AG04450 (cell line): ENCODE data around the gene HOXD8. TPM values are rescaled to one million over a fixed set of nuclear protein-coding genes. Genes with fewer than 3 reads are reported as not detected.

ENCODE experiments used
- CTCF ChIA-PET: fragments of 300-600, 350-600 bp; formaldehyde crosslinking; extraction: SDS; loops from one replicate; lab custom pipeline; 2022; ENCODE audit warnings: antibody characterized with exemption, inconsistent platforms; lab: Charles Lee
- POLR2A ChIA-PET: fragments of 350-600 bp; formaldehyde crosslinking; extraction: SDS; loops from one replicate; lab custom pipeline; 2021; ENCODE audit warnings: antibody characterized with exemption, inconsistent platforms; lab: Yijun Ruan, JAX
- DNase-seq: peaks from one replicate; pipeline ENCODE4 v3.0.0-alpha.2; 2011; ENCODE audit warnings: low read depth, low spot score
- H3K27ac ChIP-seq: one replicate; pipeline ENCODE4 v1.5.1; 2012; ENCODE audit warnings: low read depth, low read length, control low read depth
- H3K27me3 ChIP-seq: one replicate; pipeline ENCODE4 v1.6.0; 2012; ENCODE audit warnings: low read length; ENCODE audit not compliant: control insufficient read depth, insufficient read depth
- H3K4me3 ChIP-seq: 2 replicates; pipeline ENCODE4 v1.5.1; 2011; ENCODE audit warnings: mild to moderate bottlenecking, low read depth, low read length, control low read depth
- H3K9me3 ChIP-seq: 2 replicates; pipeline ENCODE4 v1.5.1; 2012; ENCODE audit warnings: low read length; ENCODE audit not compliant: control insufficient read depth, insufficient read depth
- polyA plus RNA-seq: library from polyadenylated mRNA; depleted of rRNA; stranded (reverse); fragments of >200 nt; gene quantifications from 2 replicates; pipeline ENCODE4 v1.2.3, GENCODE V29; 2011
- TF ChIP-seq, protein P1 (sequence below): IDR thresholded peaks from 2 replicates; pipeline ENCODE4 v1.5.1; 2011; ENCODE audit warnings: low read depth, low read length, control low read depth, inconsistent platforms

HOXD8 gene
- polyA plus RNA-seq, 1 experiment = not detected

DNA sequence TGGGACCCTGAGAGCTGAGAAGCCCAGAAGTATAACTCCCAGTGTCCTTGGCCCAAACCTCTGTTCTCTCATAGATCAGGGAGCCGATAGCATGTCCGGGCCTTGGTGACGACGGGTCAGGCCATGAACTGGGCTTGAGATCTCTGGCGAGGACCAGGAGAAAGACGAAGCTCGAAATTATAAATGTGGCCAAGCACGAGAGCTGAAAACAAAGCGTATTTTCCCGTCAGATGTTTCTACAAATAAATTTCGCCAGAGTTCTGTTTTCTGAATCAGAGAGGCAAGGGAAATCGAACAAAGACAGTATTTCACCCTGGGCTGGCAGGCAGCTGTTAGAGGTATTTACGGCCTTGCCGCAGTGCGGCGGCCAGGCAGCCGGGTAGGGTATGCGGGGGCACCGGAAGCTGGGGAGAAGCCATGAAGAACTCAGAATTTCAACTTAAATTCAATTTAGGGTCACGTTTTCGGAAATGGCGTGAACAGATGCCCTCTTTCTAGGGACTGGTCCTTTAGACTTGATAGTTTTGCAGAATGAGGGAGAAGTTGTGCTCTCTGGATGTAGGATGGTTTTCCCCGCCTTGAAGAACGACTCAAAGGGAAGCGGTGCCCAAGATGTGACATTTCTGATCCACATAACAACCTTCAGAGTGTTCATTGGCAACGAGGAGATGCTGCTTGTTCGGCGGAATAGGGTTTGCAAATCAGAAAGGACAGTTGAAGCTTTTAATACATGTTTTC, 9.6 kb downstream of the HOXD8 start:
- H3K27ac ChIP-seq = no peak overlapping the region
- POLR2A ChIA-PET = no interaction called here
- H3K4me3 ChIP-seq = no peak overlapping the region
- H3K9me3 ChIP-seq = peaks cover 13% of the 10 kb centered on the region
- CTCF ChIA-PET = interaction anchor here (0.6 to 6.5 kb wide), 13 partner anchors 8 to 675 kb away, joined by 3 to 114 read pairs (median 11); partner anchors contain the start of gene HOXD4
- H3K27me3 ChIP-seq = peaks cover 86% of the 10 kb centered on the region
- TF ChIP-seq, protein P1, sequence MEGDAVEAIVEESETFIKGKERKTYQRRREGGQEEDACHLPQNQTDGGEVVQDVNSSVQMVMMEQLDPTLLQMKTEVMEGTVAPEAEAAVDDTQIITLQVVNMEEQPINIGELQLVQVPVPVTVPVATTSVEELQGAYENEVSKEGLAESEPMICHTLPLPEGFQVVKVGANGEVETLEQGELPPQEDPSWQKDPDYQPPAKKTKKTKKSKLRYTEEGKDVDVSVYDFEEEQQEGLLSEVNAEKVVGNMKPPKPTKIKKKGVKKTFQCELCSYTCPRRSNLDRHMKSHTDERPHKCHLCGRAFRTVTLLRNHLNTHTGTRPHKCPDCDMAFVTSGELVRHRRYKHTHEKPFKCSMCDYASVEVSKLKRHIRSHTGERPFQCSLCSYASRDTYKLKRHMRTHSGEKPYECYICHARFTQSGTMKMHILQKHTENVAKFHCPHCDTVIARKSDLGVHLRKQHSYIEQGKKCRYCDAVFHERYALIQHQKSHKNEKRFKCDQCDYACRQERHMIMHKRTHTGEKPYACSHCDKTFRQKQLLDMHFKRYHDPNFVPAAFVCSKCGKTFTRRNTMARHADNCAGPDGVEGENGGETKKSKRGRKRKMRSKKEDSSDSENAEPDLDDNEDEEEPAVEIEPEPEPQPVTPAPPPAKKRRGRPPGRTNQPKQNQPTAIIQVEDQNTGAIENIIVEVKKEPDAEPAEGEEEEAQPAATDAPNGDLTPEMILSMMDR = no peak
- no peak for DNase-seq

DNA sequence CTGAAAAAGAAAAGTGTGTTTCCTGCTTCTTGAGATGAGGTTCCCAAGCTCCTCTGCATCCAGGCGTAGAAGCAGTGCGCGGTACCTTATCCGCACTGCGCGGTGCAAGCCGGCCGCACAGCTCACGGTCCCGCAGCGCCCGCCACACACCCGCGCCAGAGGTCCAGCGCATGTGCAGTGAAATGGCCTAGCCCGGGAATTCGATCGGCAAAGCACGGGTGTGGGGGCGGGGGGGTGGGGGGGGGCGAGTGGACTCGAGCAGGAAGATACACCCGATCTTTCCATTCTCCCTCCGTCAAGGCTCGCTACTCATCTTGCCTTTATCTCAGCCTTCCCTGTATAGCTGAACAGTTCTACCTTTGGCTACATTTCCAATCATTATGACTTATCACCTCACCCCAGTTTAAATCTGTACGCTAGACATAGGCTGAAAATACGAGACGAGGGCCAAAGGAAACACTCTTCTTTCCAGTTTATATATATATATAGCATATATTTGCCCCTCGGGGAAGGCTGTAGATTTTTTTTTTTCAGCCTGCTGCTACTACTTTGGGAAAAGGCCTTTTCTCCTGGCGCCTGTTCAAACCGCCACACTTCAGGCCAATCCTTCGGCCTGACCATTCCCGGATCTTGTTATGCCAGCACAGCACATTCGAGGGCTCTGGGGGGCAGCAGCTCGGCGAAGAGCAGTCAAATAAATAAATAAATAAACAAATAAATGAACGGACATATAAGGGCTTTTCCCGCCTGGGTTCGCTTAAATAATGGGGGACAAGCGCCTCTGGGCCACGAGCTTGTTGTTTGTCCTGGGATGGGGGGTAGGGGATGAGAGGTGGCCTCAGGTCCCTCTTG, 10.4 kb downstream of the HOXD8 start:
- H3K9me3 ChIP-seq = peaks cover 13% of the 10 kb centered on the region
- ChIA-PET POLR2A (interaction anchor here (0.6 kb wide), 2 partner anchors 514 to 936 kb away, joined by 3 read pairs; no protein-coding TSS in a partner anchor), CTCF (interaction anchor here (0.6 to 6.5 kb wide), 65 partner anchors 9 to 1594 kb away, joined by 3 to 114 read pairs (median 5); partner anchors contain the start of gene HOXD4)
- peaks cover 78% of the 10 kb centered on the region for H3K27me3 ChIP-seq
- peak overlapping the region; percentile 58 for H3K4me3 ChIP-seq
- no peak for DNase-seq
- no peak overlapping the region for H3K27ac ChIP-seq
- TF ChIP-seq, protein P1 = no peak

DNA sequence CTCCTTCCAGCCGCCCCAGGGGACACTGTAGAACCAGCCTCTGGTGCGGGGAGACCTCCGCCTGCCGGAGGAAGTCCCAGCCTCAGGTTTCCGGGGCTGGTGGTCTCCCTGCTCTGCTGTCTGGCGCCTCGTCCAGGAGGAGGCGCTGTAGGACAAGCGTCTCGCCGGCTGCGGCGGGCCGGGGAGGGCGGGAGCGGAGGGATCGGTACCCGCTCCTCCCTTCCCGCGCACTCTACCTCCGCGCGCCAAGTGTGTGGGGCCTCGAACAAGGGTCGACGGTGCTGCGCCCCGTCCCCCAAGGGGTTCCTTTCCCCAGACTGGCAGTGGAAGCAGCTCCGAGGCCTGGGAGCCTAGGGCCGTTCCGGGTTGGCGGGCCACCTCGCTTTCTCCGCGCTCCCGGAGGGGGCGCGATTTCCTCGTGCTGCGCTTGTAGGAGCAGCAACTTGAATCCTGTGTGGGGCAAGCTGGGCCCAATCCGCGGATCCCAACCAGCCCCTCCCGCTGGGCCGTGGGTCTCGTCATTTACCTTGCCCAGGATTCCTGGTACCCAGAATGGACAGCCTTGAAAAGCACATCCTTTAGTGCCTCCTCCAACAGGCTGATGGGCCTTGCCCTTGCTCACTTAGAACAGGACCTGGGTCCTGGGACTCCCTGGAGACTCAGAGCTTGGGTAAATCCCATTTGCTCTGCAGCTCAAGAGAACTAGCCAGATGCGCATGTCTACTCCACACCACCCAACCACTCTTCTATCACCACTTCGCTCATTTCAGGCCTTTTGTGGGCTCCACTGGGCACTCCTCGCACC, 11.2 kb downstream of the HOXD8 start:
- POLR2A ChIA-PET = interaction anchor here (0.6 kb wide), 2 partner anchors 513 to 937 kb away, joined by 3 read pairs; no protein-coding TSS in a partner anchor
- peak; percentile 4 for DNase-seq

DNA sequence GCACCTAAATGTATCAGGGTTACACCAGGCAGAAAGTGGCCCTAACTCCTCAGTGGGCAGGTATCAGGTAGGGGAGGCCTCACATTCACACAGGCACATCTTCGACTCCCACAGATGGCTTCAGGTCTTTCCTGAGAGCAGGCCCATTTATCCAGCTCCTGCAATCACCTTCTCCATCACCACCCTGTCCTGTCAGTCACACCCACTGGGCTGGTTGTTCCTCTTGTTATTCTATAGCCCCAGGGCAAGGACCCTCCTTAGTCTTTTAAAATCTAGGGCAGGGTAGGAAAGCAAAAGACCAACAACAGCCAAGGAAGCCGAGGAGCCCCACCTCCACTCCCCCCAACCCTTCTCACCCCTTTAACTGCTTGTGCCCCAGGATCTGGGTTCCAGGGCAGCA, 12.8 kb downstream of the HOXD8 start:
- TF ChIP-seq, protein P1 = no peak
- Histone ChIP-seq H3K27ac (no peak overlapping the region), H3K9me3 (peaks cover 9% of the 10 kb centered on the region), H3K27me3 (peaks cover 79% of the 10 kb centered on the region), H3K4me3 (no peak overlapping the region)
- DNase-seq = no peak
- ChIA-PET POLR2A (no interaction called here), CTCF (interaction anchor here (1.4 to 3.1 kb wide), 2 partner anchors 312 to 497 kb away, joined by 4 to 21 read pairs; no protein-coding TSS in a partner anchor)

More for the DNA sequence above, 11.2 kb downstream of the HOXD8 start:
- peaks cover 78% of the 10 kb centered on the region for H3K27me3 ChIP-seq
- TF ChIP-seq, protein P1 = peak; percentile 73
- peak overlapping the region; percentile 58 for H3K4me3 ChIP-seq
- no peak overlapping the region for H3K27ac ChIP-seq
- CTCF ChIA-PET = interaction anchor here (0.5 to 6.5 kb wide), 76 partner anchors 8 to 1593 kb away, joined by 3 to 114 read pairs (median 4); partner anchors contain the start of gene HOXD4
- peaks cover 13% of the 10 kb centered on the region for H3K9me3 ChIP-seq
